H1 (cell line): ENCODE results near the gene SLC35B2. TPM values are rescaled to one million over a fixed set of nuclear protein-coding genes. Genes with fewer than 3 reads are reported as not detected.
A peak's percentile ranks its signal among the peaks of the same experiment; 100 is the strongest.

Source experiments
- CTCF ChIA-PET: fragments of 300-600 bp; sonication (Branson Sonifier 250); formaldehyde crosslinking; loops from one replicate; lab custom pipeline; 2021; ENCODE audit not compliant: partially characterized antibody; lab: Charles Lee
- POLR2A ChIA-PET: fragments of 300-600 bp; sonication (Branson Sonifier 250); formaldehyde crosslinking; loops from one replicate; lab custom pipeline; 2021; ENCODE audit warnings: inconsistent platforms; ENCODE audit not compliant: partially characterized antibody; lab: Charles Lee
- DNase-seq, 2 experiments: peaks; one replicate each; pipeline versions ENCODE4 v3.0.0 to v3.0.0-alpha.2; 2010 to 2022; ENCODE audit warnings: low spot score in 2 of 2, low read depth in 1 of 2, mixed read lengths in 1 of 2
- FAIRE-seq: peaks from 2 replicates; lab custom pipeline; 2011; peaks lifted over from hg19 to GRCh38; lab: Jason Lieb, UNC
- H2AFZ ChIP-seq: 2 replicates; pipeline ENCODE4 v1.8.1; 2012; ENCODE audit warnings: low read length, inconsistent platforms
- H2AK5ac ChIP-seq: 2 replicates; pipeline ENCODE4 v1.6.1; 2013; ENCODE audit warnings: low read depth, low read length
- H2BK120ac ChIP-seq: replicated peaks from 2 replicates; pipeline ENCODE3; 2013; ENCODE audit warnings: low read depth, low read length, inconsistent platforms
- H2BK12ac ChIP-seq: 2 replicates; pipeline ENCODE4 v1.6.1; 2013; ENCODE audit warnings: low read depth, low read length
- H2BK15ac ChIP-seq: 2 replicates; pipeline ENCODE4 v1.6.1; 2013; ENCODE audit warnings: low read length
- H2BK20ac ChIP-seq: 2 replicates; pipeline ENCODE4 v1.6.1; 2013; ENCODE audit warnings: low read length
- H2BK5ac ChIP-seq: 2 replicates; pipeline ENCODE4 v1.6.1; 2013; ENCODE audit warnings: low read depth, low read length
- H3K14ac ChIP-seq: 2 replicates; pipeline ENCODE4 v1.6.1; 2013; ENCODE audit warnings: inconsistent platforms; ENCODE audit not compliant: insufficient read length
- H3K18ac ChIP-seq: 2 replicates; pipeline ENCODE4 v1.6.1; 2013; ENCODE audit warnings: low read length; ENCODE audit errors: extremely low read depth
- H3K23ac ChIP-seq: 2 replicates; pipeline ENCODE4 v1.6.1; 2013; ENCODE audit warnings: inconsistent platforms; ENCODE audit not compliant: insufficient read length
- H3K23me2 ChIP-seq: 2 replicates; pipeline ENCODE4 v1.6.1; 2013; ENCODE audit warnings: low read depth, low read length
- H3K27ac ChIP-seq: 2 replicates; pipeline ENCODE4 v1.6.1; 2011; ENCODE audit warnings: low read depth, low read length, inconsistent platforms
- H3K27me3 ChIP-seq, 4 experiments: replicated peaks in 1 of 4; 1 replicate in 1 of 4; 2 replicates in 3 of 4; pipeline versions ENCODE4 v1.6.1 to v1.8.1; 2011 to 2013; ENCODE audit warnings: low read length in 3 of 4, mild to moderate bottlenecking in 3 of 4, inconsistent platforms in 2 of 4, mixed read lengths in 2 of 4, moderate library complexity in 1 of 4; ENCODE audit not compliant: control insufficient read depth in 3 of 4, insufficient read depth in 3 of 4; ENCODE audit errors: extremely low read depth in 1 of 4
- H3K36me3 ChIP-seq, 4 experiments: 2 replicates each; pipeline versions ENCODE4 v1.6.1 to v1.8.1; 2011 to 2013; ENCODE audit warnings: mild to moderate bottlenecking in 4 of 4, low read length in 3 of 4, moderate library complexity in 2 of 4, control low read depth in 1 of 4, inconsistent platforms in 1 of 4; ENCODE audit not compliant: insufficient read depth in 4 of 4, control insufficient read depth in 2 of 4
- H3K4ac ChIP-seq: replicated peaks from 2 replicates; pipeline ENCODE3; 2013; ENCODE audit warnings: low read length, low read depth, mixed read lengths, inconsistent platforms; ENCODE audit not compliant: insufficient read length
- H3K4me1 ChIP-seq, 4 experiments: replicated peaks in 1 of 4; 1 replicate in 1 of 4; 2 replicates in 3 of 4; pipeline versions ENCODE4 v1.6.1 to v1.8.1; 2011 to 2013; ENCODE audit warnings: low read length in 3 of 4, inconsistent platforms in 2 of 4, mixed read lengths in 1 of 4; ENCODE audit not compliant: insufficient read depth in 4 of 4, control insufficient read depth in 3 of 4
- H3K4me2 ChIP-seq, 2 experiments: 2 replicates each; pipeline versions ENCODE4 v1.6.1 to v1.8.1; 2011 to 2013; ENCODE audit warnings: low read depth in 2 of 2, low read length in 2 of 2, control low read depth in 1 of 2, inconsistent platforms in 1 of 2, mild to moderate bottlenecking in 1 of 2; ENCODE audit not compliant: insufficient read depth in 1 of 2
- H3K4me3 ChIP-seq, 4 experiments: fragments of 200-600, 300-600 bp in 1 of 4; sonication (generic), shearing (Covaris generic), sonication (Bioruptor Twin) in 1 of 4; 2 replicates each; pipeline versions ENCODE4 v1.5.1 to v1.8.1; 2011 to 2016; ENCODE audit warnings: low read length in 4 of 4, low read depth in 3 of 4, control low read depth in 2 of 4, inconsistent platforms in 2 of 4, mild to moderate bottlenecking in 2 of 4, mixed read lengths in 1 of 4, moderate library complexity in 1 of 4; ENCODE audit not compliant: insufficient read depth in 2 of 4; ENCODE audit errors: extremely low read depth in 1 of 4
- H3K56ac ChIP-seq: replicated peaks from 2 replicates; pipeline ENCODE3; 2013; ENCODE audit warnings: low read depth, mild to moderate bottlenecking, mixed read lengths, low read length, inconsistent platforms; ENCODE audit not compliant: insufficient read length
- H3K79me1 ChIP-seq: 2 replicates; pipeline ENCODE4 v1.6.1; 2013; ENCODE audit warnings: low read depth, low read length, control low read depth
- H3K79me2 ChIP-seq, 2 experiments: 2 replicates each; pipeline versions ENCODE4 v1.6.1 to v1.8.1; 2012 to 2013; ENCODE audit warnings: low read length in 2 of 2, mild to moderate bottlenecking in 2 of 2, inconsistent platforms in 1 of 2; ENCODE audit not compliant: insufficient read depth in 2 of 2, control insufficient read depth in 1 of 2
- H3K9ac ChIP-seq, 4 experiments: replicated peaks in 1 of 4; 1 replicate in 1 of 4; 2 replicates in 3 of 4; pipeline versions ENCODE4 v1.6.1 to v1.8.1; 2011 to 2013; ENCODE audit warnings: low read depth in 3 of 4, low read length in 3 of 4, control low read depth in 2 of 4, mild to moderate bottlenecking in 2 of 4, moderate library complexity in 2 of 4, inconsistent platforms in 1 of 4; ENCODE audit errors: extremely low read depth in 1 of 4
- H3K9me3 ChIP-seq, 2 experiments: 2 replicates each; pipeline versions ENCODE4 v1.6.1 to v1.8.1; 2012 to 2013; ENCODE audit warnings: mild to moderate bottlenecking in 2 of 2, moderate library complexity in 2 of 2, control low read depth in 1 of 2, inconsistent platforms in 1 of 2, low read depth in 1 of 2, low read length in 1 of 2, mixed read lengths in 1 of 2; ENCODE audit not compliant: insufficient read depth in 2 of 2
- H4K20me1 ChIP-seq, 2 experiments: replicated peaks in 1 of 2; 2 replicates each; pipeline versions ENCODE3 to v1.8.1; 2011 to 2013; ENCODE audit warnings: inconsistent platforms in 2 of 2, low read length in 2 of 2, mild to moderate bottlenecking in 1 of 2; ENCODE audit not compliant: insufficient read depth in 2 of 2, control insufficient read depth in 1 of 2
- H4K5ac ChIP-seq: 2 replicates; pipeline ENCODE4 v1.6.1; 2013; ENCODE audit warnings: low read length, low read depth, mixed read lengths, inconsistent platforms; ENCODE audit not compliant: insufficient read length
- H4K8ac ChIP-seq: 2 replicates; pipeline ENCODE4 v1.8.0; 2013; ENCODE audit warnings: mild to moderate bottlenecking, moderate library complexity, low read length, inconsistent platforms; ENCODE audit not compliant: insufficient read depth; ENCODE audit errors: extremely low read depth
- H4K91ac ChIP-seq: replicated peaks from 2 replicates; pipeline ENCODE3; 2013; ENCODE audit warnings: low read length, mixed read lengths, inconsistent platforms; ENCODE audit not compliant: insufficient read length
- ATF3 ChIP-seq: IDR thresholded peaks from 2 replicates; pipeline ENCODE4 v1.6.1; 2011; ENCODE audit warnings: low read depth, mild to moderate bottlenecking, low read length; ENCODE audit not compliant: insufficient read depth
- BACH1 ChIP-seq: IDR thresholded peaks from 2 replicates; pipeline ENCODE4 v1.6.1; 2012; ENCODE audit warnings: low read length, improper control_type of control experiment
- CBX5 ChIP-seq: fragments of 300-800, 300-1000 bp; sonication (generic); IDR thresholded peaks from 2 replicates; pipeline ENCODE4 v1.7.1; 2016; ENCODE audit warnings: antibody characterized with exemption, low read length, low read depth
- CBX8 ChIP-seq: fragments of 300-800, 300-1000 bp; sonication (generic); IDR thresholded peaks from 2 replicates; pipeline ENCODE4 v1.7.1; 2016; ENCODE audit warnings: low read depth, low read length, borderline replicate concordance
- GABPA ChIP-seq: IDR thresholded peaks from 2 replicates; pipeline ENCODE4 v1.6.1; 2011; ENCODE audit warnings: mild to moderate bottlenecking, low read length, moderate library complexity, borderline replicate concordance; ENCODE audit not compliant: insufficient read depth
- HDAC6 ChIP-seq: IDR thresholded peaks from one replicate; pipeline ENCODE4 v1.7.1; 2012; ENCODE audit warnings: low read depth, mild to moderate bottlenecking, inconsistent platforms, low read length, moderate library complexity
- KDM4A ChIP-seq: IDR thresholded peaks from one replicate; pipeline ENCODE4 v1.7.1; 2012; ENCODE audit warnings: low read depth, mild to moderate bottlenecking, moderate library complexity, low read length, inconsistent platforms; ENCODE audit not compliant: severe bottlenecking
- NANOG ChIP-seq: IDR thresholded peaks from 2 replicates; pipeline ENCODE4 v1.6.1; 2011; ENCODE audit warnings: low read length, low read depth, mild to moderate bottlenecking, inconsistent platforms; ENCODE audit not compliant: insufficient read depth, poor library complexity, severe bottlenecking
- SIX5 ChIP-seq: IDR thresholded peaks from 2 replicates; pipeline ENCODE4 v1.6.1; 2011; ENCODE audit warnings: mild to moderate bottlenecking, low read depth, low read length
- SP4 ChIP-seq: IDR thresholded peaks from 2 replicates; pipeline ENCODE4 v1.6.1; 2012; ENCODE audit warnings: low read length, inconsistent platforms
- USF2 ChIP-seq: IDR thresholded peaks from 2 replicates; pipeline ENCODE4 v1.6.1; 2011; ENCODE audit warnings: low read length, improper control_type of control experiment
- WGBS, 2 experiments: shearing (Covaris generic) in 1 of 2; methylation state at CpG; one replicate each; pipeline versions ENCODE4 v1.1.6 to v1.1.7; 2013 to 2015; ENCODE audit warnings: low lambda C conversion rate in 2 of 2, mixed read lengths in 2 of 2, inconsistent platforms in 1 of 2, low coverage in 1 of 2, missing lambda C conversion rate in 1 of 2; ENCODE audit not compliant: insufficient replicate concordance in 2 of 2, insufficient coverage in 1 of 2, insufficient read length in 1 of 2; ENCODE audit errors: extremely low coverage in 1 of 2, missing lambda C conversion rate in 1 of 2; 5-methylcytosine and 5-hydroxymethylcytosine counted together
- polyA plus RNA-seq, 7 experiments: library from polyadenylated mRNA; depleted of rRNA in 3 of 7; stranded (reverse) in 5 of 7; unstranded in 2 of 7; fragments of >200 nt in 5 of 7; fragments of 200-250 nt in 2 of 7; gene quantifications; 1 replicate in 5 of 7; 2 replicates in 1 of 7; 4 replicates in 1 of 7; pipeline versions ENCODE4 v1.2.1 to v1.2.3, GENCODE V29; 2011 to 2013; ENCODE audit warnings: missing spikeins in 2 of 7, mixed read lengths in 2 of 7
- total RNA-seq: library from RNA; stranded (reverse); fragmentation: NEBNext Ultra II Directional; extraction: Animal tissue kit (Norgen Biotek cat#: 25700); gene quantifications from 2 replicates; pipeline ENCODE4 v1.2.1, GENCODE V29; 2021

The SLC35B2 gene
- total and polyA plus RNA-seq, 2 of the 8 experiments (the other 6 are each of a cell fraction or from before 2014, with no cell fraction given): 29.5 to 65.0 TPM

GRCh38 chr6:44278315-44278714 is 21.0 kb upstream of the SLC35B2 start:
- Histone ChIP-seq H3K79me1 (no peaks in the 10 kb centered on the region), H2BK12ac (no peak overlapping the region), H3K36me3 (peaks cover 0 to 8% (median 3%) of the 10 kb centered on the region in 4 experiments; a peak in 4 of 8 replicates), H3K23me2 (no peaks in the 10 kb centered on the region; the same call in 1 of the 2 replicates), H3K79me2 (no peaks in the 10 kb centered on the region), H2BK120ac (no peak overlapping the region), H3K4me3 (no peak overlapping the region), H4K20me1 (peaks cover 0 to 8% of the 10 kb centered on the region in 2 experiments), H3K4me1 (no peaks in the 10 kb centered on the region; a peak in 1 of 7 replicates), H3K14ac (no peak overlapping the region), H3K4me2 (no peak overlapping the region), H2AK5ac (no peak overlapping the region), H3K56ac (no peak overlapping the region), H3K23ac (no peak overlapping the region), H2BK20ac (no peak overlapping the region), H4K91ac (no peak overlapping the region), H2BK15ac (0 out of 2 replicates have a peak overlapping the region, but pooled peaks have one; percentile 21), H2AFZ (no peak overlapping the region), H3K27ac (no peak overlapping the region), H3K18ac (no peak overlapping the region), H3K27me3 (peaks cover 0 to 3% (median 0%) of the 10 kb centered on the region in 4 experiments; a peak in 1 of 7 replicates), H4K8ac (no peak overlapping the region), H3K9me3 (no peaks in the 10 kb centered on the region), H4K5ac (no peak overlapping the region), H3K4ac (no peak overlapping the region), H2BK5ac (no peak overlapping the region), H3K9ac (no peak overlapping the region)
- no peak for FAIRE-seq
- DNase-seq: no peak
- POLR2A ChIA-PET: interaction anchor here (0.6 to 3.2 kb wide), 13 partner anchors 10 to 39 kb away, joined by 3 to 18 read pairs (median 4); partner anchors contain the start of genes AARS2 and SLC35B2
- CTCF ChIA-PET: interaction anchor here (0.9 to 19.0 kb wide), 10 partner anchors 10 to 64 kb away, joined by 3 to 330 read pairs (median 6); partner anchors contain the start of genes AARS2 and TMEM151B
- WGBS, 2 experiments: 64% methylated on average over 3 of the region's 3 CpGs; no CpG with 5 or more reads in 1 of the 2 experiments
- TF ChIP-seq CBX8 (no peak), BACH1 (no peak), CBX5 (no peak), SP4 (no peak), USF2 (no peak), SIX5 (no peak), HDAC6 (no peak), ATF3 (no peak), GABPA (no peak), KDM4A (no peak), NANOG (no peak)
